Activated CD4-positive, alpha-beta T cell treated with anti-CD3 and anti-CD28 coated beads, Interleukin-2, amount 50 U/mL, for 24 hours (primary cell): ENCODE data around the gene ZBTB21.
A peak's percentile ranks its signal among the peaks of the same experiment; 100 is the strongest.

Source experiments
- DNase-seq, 2 donors: peaks; one replicate each; pipeline ENCODE4 v3.0.0-alpha.2; 2020; ENCODE audit warnings: low read depth in 1 of 2, low spot score in 1 of 2

The ZBTB21 gene

GRCh38 chr21:42009831-42010506 lies at the start of gene ZBTB21:
TSS of gene ZBTB21 (minus strand) at chr21:42010360. CDS start at chr21:41994095, 16,265 bp downstream.
- DNase-seq: peak; percentile 96 to 98

- DNase-seq: no peak
These were observed 49.6 kb upstream of the ZBTB21 start for GRCh38 chr21:42059721-42060120.

GRCh38 chr21:42059141-42059540 lies 49.0 kb upstream of the ZBTB21 start:
- DNase-seq: no peak

- no peak for DNase-seq
These were observed 48.5 kb upstream of the ZBTB21 start for GRCh38 chr21:42058631-42059111.

- no peak for DNase-seq
These were observed 47.8 kb upstream of the ZBTB21 start for GRCh38 chr21:42057851-42058437.

- DNase-seq: no peak
These were observed 47.0 kb upstream of the ZBTB21 start for GRCh38 chr21:42056996-42057689.

- DNase-seq: no peak
These were observed 46.3 kb upstream of the ZBTB21 start for GRCh38 chr21:42056468-42056867.

GRCh38 chr21:42055425-42055824 lies 45.3 kb upstream of the ZBTB21 start:
- no peak for DNase-seq

- DNase-seq: no peak
These were observed 41.6 kb upstream of the ZBTB21 start for GRCh38 chr21:42051788-42052187.

GRCh38 chr21:42049578-42050430 lies 39.6 kb upstream of the ZBTB21 start:
- no peak for DNase-seq

GRCh38 chr21:42048870-42049577 lies 38.9 kb upstream of the ZBTB21 start:
- DNase-seq: no peak

GRCh38 chr21:42047821-42048613 lies 37.9 kb upstream of the ZBTB21 start:
- no peak for DNase-seq

GRCh38 chr21:42044871-42045495 lies 34.8 kb upstream of the ZBTB21 start:
- DNase-seq: no peak

GRCh38 chr21:42043961-42044360 lies 33.8 kb upstream of the ZBTB21 start:
- DNase-seq: no peak

GRCh38 chr21:42043201-42043895 lies 33.2 kb upstream of the ZBTB21 start:
- DNase-seq: no peak

GRCh38 chr21:42042651-42043050 lies 32.5 kb upstream of the ZBTB21 start:
- no peak for DNase-seq

- DNase-seq: no peak
These were observed 31.6 kb upstream of the ZBTB21 start for GRCh38 chr21:42041711-42042110.

- no peak for DNase-seq
These were observed 31.1 kb upstream of the ZBTB21 start for GRCh38 chr21:42041246-42041645.
